ENCODE results near the gene PLEKHH1.

DNA sequence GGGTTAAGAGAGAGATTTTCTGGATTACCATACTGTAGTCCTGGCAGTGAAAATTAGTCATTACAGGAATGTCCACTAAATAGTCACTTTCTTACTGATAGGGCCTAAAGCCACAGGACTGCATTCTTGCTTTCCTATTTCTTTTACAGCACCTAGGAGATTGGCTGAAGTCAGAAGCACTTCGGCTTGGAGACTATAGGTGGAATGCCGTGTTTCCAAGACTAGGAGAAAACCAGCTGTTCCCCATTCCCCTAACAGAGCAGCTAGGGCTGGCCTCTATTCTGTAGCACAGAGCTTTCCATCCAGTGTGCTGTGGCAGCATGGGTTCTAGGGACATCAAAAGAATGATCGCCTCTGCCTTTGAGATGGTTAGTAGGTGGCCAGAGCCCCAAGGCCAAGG is 51.9 kb downstream of the PLEKHH1 start:
- TF ChIP-seq, protein P1, sequence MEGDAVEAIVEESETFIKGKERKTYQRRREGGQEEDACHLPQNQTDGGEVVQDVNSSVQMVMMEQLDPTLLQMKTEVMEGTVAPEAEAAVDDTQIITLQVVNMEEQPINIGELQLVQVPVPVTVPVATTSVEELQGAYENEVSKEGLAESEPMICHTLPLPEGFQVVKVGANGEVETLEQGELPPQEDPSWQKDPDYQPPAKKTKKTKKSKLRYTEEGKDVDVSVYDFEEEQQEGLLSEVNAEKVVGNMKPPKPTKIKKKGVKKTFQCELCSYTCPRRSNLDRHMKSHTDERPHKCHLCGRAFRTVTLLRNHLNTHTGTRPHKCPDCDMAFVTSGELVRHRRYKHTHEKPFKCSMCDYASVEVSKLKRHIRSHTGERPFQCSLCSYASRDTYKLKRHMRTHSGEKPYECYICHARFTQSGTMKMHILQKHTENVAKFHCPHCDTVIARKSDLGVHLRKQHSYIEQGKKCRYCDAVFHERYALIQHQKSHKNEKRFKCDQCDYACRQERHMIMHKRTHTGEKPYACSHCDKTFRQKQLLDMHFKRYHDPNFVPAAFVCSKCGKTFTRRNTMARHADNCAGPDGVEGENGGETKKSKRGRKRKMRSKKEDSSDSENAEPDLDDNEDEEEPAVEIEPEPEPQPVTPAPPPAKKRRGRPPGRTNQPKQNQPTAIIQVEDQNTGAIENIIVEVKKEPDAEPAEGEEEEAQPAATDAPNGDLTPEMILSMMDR (IDR thresholded peaks at IDR 0.05; ENCODE audit: low read depth, low read length, poor library complexity, severe bottlenecking): no peak
- TF ChIP-seq EZH2phosphoT487 (IDR thresholded peaks at IDR 0.05; ENCODE audit: borderline replicate concordance, low read length): no peak

Data from DOHH2 (cell line).